ENCODE results near the gene CRYBG3. TPM values are rescaled to one million over a fixed set of nuclear protein-coding genes. Genes with fewer than 3 reads are reported as not detected.

CRYBG3 gene
- total and polyA plus RNA-seq, 2 of the 13 experiments (the other 11 are each of a cell fraction or from before 2014, with no cell fraction given): 3.8 to 15.9 TPM

GRCh38 chr3:97960551-97960950 lies 138.7 kb downstream of the CRYBG3 start:
- Histone ChIP-seq H2AFZ (ENCODE audit: low read length) (no peak overlapping the region), H3K4me1 (ENCODE audit: insufficient read depth, low read length) (peaks cover 22% of the 10 kb centered on the region; the same call in 1 of the 2 replicates), H3K27me3 (ENCODE audit: control insufficient read depth in 1 of 2, insufficient read depth in 2 of 2, low read length in 2 of 2) (no peaks in the 10 kb centered on the region), H3K27ac (ENCODE audit: extremely low read length, insufficient read depth, low read length) (no peak overlapping the region), H3K4me3 (replicated peaks in 1 of 3; ENCODE audit: insufficient read depth in 1 of 3, low read depth in 2 of 3, low read length in 3 of 3) (no peak overlapping the region), H3K9ac (ENCODE audit: insufficient read depth, low read depth, low read length) (no peak overlapping the region), H3K79me2 (ENCODE audit: insufficient read depth, low read length) (peaks cover 28% of the 10 kb centered on the region), H3K4me2 (ENCODE audit: low read depth, low read length) (no peak overlapping the region), H4K20me1 (ENCODE audit: insufficient read depth, low read length) (no peaks in the 10 kb centered on the region), H3K9me3 (ENCODE audit: low read length) (no peaks in the 10 kb centered on the region), H3K36me3 (replicated peaks in 1 of 2; ENCODE audit: control insufficient read depth in 1 of 2, insufficient read depth in 2 of 2, low read length in 2 of 2) (peaks cover 13 to 66% of the 10 kb centered on the region in 2 experiments)
- DNase-seq (ENCODE audit: low spot score) (no peak), FAIRE-seq (no peak), ATAC-seq (no peak)
- TF ChIP-seq ZNF530 (CRISPR knock-in tag; IDR thresholded peaks at IDR 0.05; ENCODE audit: low read depth) (no peak), TBX3 (IDR thresholded peaks at IDR 0.05; ENCODE audit: borderline replicate concordance) (no peak)
- no TSS peak for BruUV-seq (replicated peaks)
- POLR2A ChIA-PET: no interaction called here
- intact Hi-C loops (cut with micrococcal nuclease; ENCODE audit: unreplicated experiment) (no loop called here), in situ Hi-C loops (cut with HindIII; ENCODE audit: extremely low pct_ligation_motif_present, low pct_unique_long_range_greater_than_20kb) (no loop called here)
- CTCF ChIA-PET (ENCODE audit: low intra/inter-chr PET ratio, low total read pairs): no interaction called here
- 90% methylated on average over 5 of the region's 5 CpGs for WGBS (ENCODE audit: low lambda C conversion rate)

DNA sequence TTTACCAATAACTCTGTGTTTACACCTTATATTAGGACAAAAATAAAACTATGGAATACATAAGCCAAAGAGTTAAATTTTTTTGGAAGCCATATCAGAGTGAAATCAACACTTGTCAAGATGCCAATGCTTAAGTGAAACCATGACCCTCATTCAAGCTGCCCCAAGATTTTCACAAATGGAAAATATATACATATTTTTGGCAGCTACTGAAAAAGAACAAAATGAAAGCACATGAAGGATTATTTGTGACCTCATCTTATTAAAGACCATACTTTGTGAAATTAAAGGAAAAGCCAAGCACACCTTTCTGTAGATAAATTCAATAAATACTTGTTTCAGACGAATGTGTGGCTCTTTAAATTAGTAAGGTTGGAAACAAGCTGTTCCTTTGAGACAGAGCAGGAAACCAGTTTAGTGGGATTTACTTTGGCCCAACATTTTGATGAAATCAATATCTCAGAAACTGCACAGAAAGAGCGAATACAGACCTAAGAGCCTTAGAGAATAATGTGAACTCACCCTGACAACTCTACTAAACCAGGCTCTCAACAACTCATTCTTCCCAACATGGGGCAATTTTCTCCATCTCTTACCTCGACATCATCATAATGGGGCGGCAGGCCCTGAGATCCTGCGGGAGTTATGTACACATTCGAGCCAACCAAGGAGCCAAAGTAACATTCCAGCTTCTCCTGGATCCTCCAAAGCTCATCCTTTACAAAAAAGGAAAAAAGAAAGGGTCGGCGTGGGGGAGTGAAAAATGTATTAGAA lies 139.4 kb downstream of the CRYBG3 start:
- no peak overlapping the region for H2AFZ ChIP-seq (ENCODE audit: low read length)
- no peak overlapping the region for H3K9ac ChIP-seq (ENCODE audit: insufficient read depth, low read depth, low read length)
- peaks cover 34% of the 10 kb centered on the region for H3K79me2 ChIP-seq (ENCODE audit: insufficient read depth, low read length)
- H3K4me3 ChIP-seq (replicated peaks in 1 of 3; ENCODE audit: insufficient read depth in 1 of 3, low read depth in 2 of 3, low read length in 3 of 3): no peak overlapping the region
- H3K27ac ChIP-seq (ENCODE audit: extremely low read length, insufficient read depth, low read length): no peak overlapping the region
- H3K27me3 ChIP-seq (ENCODE audit: control insufficient read depth in 1 of 2, insufficient read depth in 2 of 2, low read length in 2 of 2): no peaks in the 10 kb centered on the region
- no peak for FAIRE-seq
- H3K9me3 ChIP-seq (ENCODE audit: low read length): no peaks in the 10 kb centered on the region
- CTCF ChIA-PET (ENCODE audit: low intra/inter-chr PET ratio, low total read pairs): no interaction called here
- H3K4me2 ChIP-seq (ENCODE audit: low read depth, low read length): no peak overlapping the region
- intact Hi-C loops (cut with micrococcal nuclease; ENCODE audit: unreplicated experiment): no loop called here
- no peaks in the 10 kb centered on the region for H4K20me1 ChIP-seq (ENCODE audit: insufficient read depth, low read length)
- WGBS (ENCODE audit: low lambda C conversion rate): 98% methylated on average over 8 of the region's 8 CpGs
- no peak for DNase-seq (ENCODE audit: low spot score)
- BruUV-seq (replicated peaks): TSS peak; percentile 21
- peaks cover 22% of the 10 kb centered on the region; the same call in 1 of the 2 replicates for H3K4me1 ChIP-seq (ENCODE audit: insufficient read depth, low read length)
- in situ Hi-C loops (cut with HindIII; ENCODE audit: extremely low pct_ligation_motif_present, low pct_unique_long_range_greater_than_20kb): no loop called here
- ATAC-seq: no peak
- peaks cover 13 to 71% of the 10 kb centered on the region in 2 experiments for H3K36me3 ChIP-seq (replicated peaks in 1 of 2; ENCODE audit: control insufficient read depth in 1 of 2, insufficient read depth in 2 of 2, low read length in 2 of 2)
- POLR2A ChIA-PET: no interaction called here
- TF ChIP-seq TBX3 (IDR thresholded peaks at IDR 0.05; ENCODE audit: borderline replicate concordance) (no peak), RFX5 (IDR thresholded peaks at IDR 0.05; ENCODE audit: low read depth, low read length) (no peak), HCFC1 (IDR thresholded peaks at IDR 0.05; ENCODE audit: low read depth, low read length) (no peak), ZNF280D (CRISPR knock-in tag; IDR thresholded peaks at IDR 0.05) (no peak), ZNF788 (CRISPR knock-in tag; IDR thresholded peaks at IDR 0.05; ENCODE audit: borderline replicate concordance) (no peak), ZNF234 (CRISPR knock-in tag; conservative IDR thresholded peaks at IDR 0.05) (no peak), HHEX (CRISPR knock-in tag; IDR thresholded peaks at IDR 0.05) (no peak), ZNF605 (CRISPR knock-in tag; IDR thresholded peaks at IDR 0.05) (no peak), MIER3 (CRISPR knock-in tag; IDR thresholded peaks at IDR 0.05; ENCODE audit: borderline replicate concordance) (no peak)
- TF ChIP-seq, protein P1, sequence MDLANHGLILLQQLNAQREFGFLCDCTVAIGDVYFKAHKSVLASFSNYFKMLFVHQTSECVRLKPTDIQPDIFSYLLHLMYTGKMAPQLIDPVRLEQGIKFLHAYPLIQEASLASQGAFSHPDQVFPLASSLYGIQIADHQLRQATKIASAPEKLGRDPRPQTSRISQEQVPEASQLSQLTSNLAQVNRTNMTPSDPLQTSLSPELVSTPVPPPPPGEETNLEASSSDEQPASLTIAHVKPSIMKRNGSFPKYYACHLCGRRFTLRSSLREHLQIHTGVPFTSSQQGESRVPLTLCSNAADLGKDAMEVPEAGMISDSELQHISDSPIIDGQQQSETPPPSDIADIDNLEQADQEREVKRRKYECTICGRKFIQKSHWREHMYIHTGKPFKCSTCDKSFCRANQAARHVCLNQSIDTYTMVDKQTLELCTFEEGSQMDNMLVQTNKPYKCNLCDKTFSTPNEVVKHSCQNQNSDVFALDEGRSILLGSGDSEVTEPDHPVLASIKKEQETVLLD (CRISPR knock-in tag; IDR thresholded peaks at IDR 0.05; ENCODE audit: low read depth): no peak
- TF ChIP-seq, protein P2, sequence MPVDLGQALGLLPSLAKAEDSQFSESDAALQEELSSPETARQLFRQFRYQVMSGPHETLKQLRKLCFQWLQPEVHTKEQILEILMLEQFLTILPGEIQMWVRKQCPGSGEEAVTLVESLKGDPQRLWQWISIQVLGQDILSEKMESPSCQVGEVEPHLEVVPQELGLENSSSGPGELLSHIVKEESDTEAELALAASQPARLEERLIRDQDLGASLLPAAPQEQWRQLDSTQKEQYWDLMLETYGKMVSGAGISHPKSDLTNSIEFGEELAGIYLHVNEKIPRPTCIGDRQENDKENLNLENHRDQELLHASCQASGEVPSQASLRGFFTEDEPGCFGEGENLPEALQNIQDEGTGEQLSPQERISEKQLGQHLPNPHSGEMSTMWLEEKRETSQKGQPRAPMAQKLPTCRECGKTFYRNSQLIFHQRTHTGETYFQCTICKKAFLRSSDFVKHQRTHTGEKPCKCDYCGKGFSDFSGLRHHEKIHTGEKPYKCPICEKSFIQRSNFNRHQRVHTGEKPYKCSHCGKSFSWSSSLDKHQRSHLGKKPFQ (CRISPR knock-in tag; IDR thresholded peaks at IDR 0.05; ENCODE audit: insufficient replicate concordance): no peak
